ENCODE measurements around the gene ZBTB37.
"Not testable (repeated sequence)": the region's sequence is repeated elsewhere in the genome, so short reads cannot be mapped to it uniquely, and the experiment has no call there.

DNA sequence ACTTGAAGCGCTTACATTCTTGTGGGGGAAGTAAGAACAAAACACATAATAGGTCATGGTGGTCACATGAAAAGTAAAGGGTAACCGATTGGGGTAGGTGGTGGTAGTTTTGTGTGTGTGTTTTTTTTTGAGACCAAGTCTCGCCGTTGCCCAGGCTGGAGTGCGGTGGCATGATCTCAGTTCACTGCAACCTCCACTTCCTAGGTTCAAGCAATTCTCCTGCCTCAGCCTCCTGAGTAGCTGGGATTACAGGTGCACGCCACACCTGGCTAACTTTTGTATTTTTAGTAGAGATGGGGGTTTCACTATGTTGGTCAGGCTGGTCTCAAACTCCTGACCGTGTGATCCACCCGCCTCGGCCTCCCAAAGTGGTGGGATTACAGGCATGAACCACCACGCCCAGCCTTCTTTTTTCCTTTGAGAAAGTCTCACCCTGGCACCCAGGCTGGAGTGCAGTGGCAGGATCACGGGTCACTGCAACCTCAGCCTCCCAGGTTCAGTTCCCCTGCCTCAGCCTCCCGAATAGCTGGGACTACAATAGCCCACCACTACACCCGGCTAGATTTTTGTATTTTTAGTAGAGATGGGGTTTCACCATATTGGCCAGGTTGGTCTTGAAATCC, 5.9 kb upstream of the ZBTB37 start:
- TF ChIP-seq, protein P1, sequence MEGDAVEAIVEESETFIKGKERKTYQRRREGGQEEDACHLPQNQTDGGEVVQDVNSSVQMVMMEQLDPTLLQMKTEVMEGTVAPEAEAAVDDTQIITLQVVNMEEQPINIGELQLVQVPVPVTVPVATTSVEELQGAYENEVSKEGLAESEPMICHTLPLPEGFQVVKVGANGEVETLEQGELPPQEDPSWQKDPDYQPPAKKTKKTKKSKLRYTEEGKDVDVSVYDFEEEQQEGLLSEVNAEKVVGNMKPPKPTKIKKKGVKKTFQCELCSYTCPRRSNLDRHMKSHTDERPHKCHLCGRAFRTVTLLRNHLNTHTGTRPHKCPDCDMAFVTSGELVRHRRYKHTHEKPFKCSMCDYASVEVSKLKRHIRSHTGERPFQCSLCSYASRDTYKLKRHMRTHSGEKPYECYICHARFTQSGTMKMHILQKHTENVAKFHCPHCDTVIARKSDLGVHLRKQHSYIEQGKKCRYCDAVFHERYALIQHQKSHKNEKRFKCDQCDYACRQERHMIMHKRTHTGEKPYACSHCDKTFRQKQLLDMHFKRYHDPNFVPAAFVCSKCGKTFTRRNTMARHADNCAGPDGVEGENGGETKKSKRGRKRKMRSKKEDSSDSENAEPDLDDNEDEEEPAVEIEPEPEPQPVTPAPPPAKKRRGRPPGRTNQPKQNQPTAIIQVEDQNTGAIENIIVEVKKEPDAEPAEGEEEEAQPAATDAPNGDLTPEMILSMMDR (IDR thresholded peaks at IDR 0.05; ENCODE audit: low read depth, low read length) = not testable (repeated sequence)
- TF ChIP-seq EZH2phosphoT487 (IDR thresholded peaks at IDR 0.05; ENCODE audit: low read depth) = not testable (repeated sequence)
